Osteoblast (primary cell): ENCODE measurements around the gene SYT17. TPM values are rescaled to one million over a fixed set of nuclear protein-coding genes. Genes with fewer than 3 reads are reported as not detected.

Experiments
- DNase-seq: peaks from one replicate; pipeline ENCODE4 v3.0.0; 2011; ENCODE audit warnings: low spot score, mixed read lengths; ENCODE audit not compliant: insufficient read length; ENCODE audit errors: missing footprints
- H2AFZ ChIP-seq: 2 replicates; pipeline ENCODE4 v1.6.0; 2011; ENCODE audit warnings: mild to moderate bottlenecking, low read length
- H3K27ac ChIP-seq: 2 replicates; pipeline ENCODE4 v1.5.1; 2011; ENCODE audit warnings: mild to moderate bottlenecking, low read depth, low read length, moderate library complexity
- H3K27me3 ChIP-seq: 2 replicates; pipeline ENCODE4 v1.6.0; 2012; ENCODE audit warnings: mild to moderate bottlenecking, control low read depth, inconsistent platforms, low read length, moderate library complexity; ENCODE audit not compliant: insufficient read depth
- H3K36me3 ChIP-seq: 2 replicates; pipeline ENCODE4 v1.5.1; 2011; ENCODE audit warnings: mild to moderate bottlenecking, low read length, control low read depth, moderate library complexity; ENCODE audit not compliant: insufficient read depth
- H3K4me1 ChIP-seq: 2 replicates; pipeline ENCODE4 v1.5.1; 2011; ENCODE audit warnings: mild to moderate bottlenecking, low read length, control low read depth, moderate library complexity; ENCODE audit not compliant: insufficient read depth
- H3K4me2 ChIP-seq: 2 replicates; pipeline ENCODE4 v1.6.0; 2011; ENCODE audit warnings: mild to moderate bottlenecking, low read length; ENCODE audit not compliant: insufficient read depth
- H3K4me3 ChIP-seq: fragments of 200-600 bp; sonication (generic); 3 replicates; pipeline ENCODE4 v1.5.1; 2012; ENCODE audit warnings: mild to moderate bottlenecking, low read length, inconsistent platforms; ENCODE audit not compliant: insufficient read depth
- H3K79me2 ChIP-seq: 2 replicates; pipeline ENCODE4 v1.6.0; 2012; ENCODE audit warnings: mild to moderate bottlenecking, low read length, control low read depth, inconsistent platforms; ENCODE audit not compliant: insufficient read depth
- H3K9me3 ChIP-seq: 2 replicates; pipeline ENCODE4 v1.5.1; 2011; ENCODE audit warnings: low read depth, low read length, control low read depth
- H4K20me1 ChIP-seq: 2 replicates; pipeline ENCODE4 v1.6.0; 2012; ENCODE audit warnings: mild to moderate bottlenecking, low read length, control low read depth; ENCODE audit not compliant: insufficient read depth
- total RNA-seq: library from RNA; depleted of rRNA; stranded (reverse); fragments of >200 nt; gene quantifications from 2 replicates; pipeline ENCODE4 v1.2.3, GENCODE V29; 2012
- TF ChIP-seq, protein P1 (sequence below): IDR thresholded peaks from 2 replicates; pipeline ENCODE4 v1.5.1; 2011; ENCODE audit warnings: mild to moderate bottlenecking, low read depth, low read length, moderate library complexity; ENCODE audit errors: extremely low read depth

SYT17 gene
- total RNA-seq, 1 donor, result under 0.01 TPM

DNA sequence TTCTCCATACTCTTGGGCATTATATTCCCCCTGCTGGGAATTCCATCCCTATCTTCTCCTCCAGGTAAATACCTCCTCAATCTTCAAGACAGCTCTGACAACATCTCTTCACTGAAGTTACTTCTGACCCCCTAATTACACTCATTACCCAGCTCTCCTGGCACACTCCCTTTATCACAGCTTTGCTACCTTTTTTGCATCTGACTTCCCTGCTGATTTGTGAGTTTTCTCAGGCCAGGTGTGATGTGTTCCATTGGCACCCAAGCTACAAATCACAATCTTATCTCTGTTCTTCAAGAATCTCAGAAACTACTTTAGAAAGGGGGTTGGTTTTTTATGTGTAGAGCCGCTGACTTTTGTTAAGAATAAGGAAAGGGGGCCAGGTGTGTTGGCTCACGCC, 131.5 kb downstream of the SYT17 start:
- no peak overlapping the region for H3K4me3 ChIP-seq
- DNase-seq, result no peak
- H3K9me3 ChIP-seq, result no peaks in the 10 kb centered on the region
- no peaks in the 10 kb centered on the region for H3K27me3 ChIP-seq
- no peaks in the 10 kb centered on the region for H3K79me2 ChIP-seq
- H3K4me2 ChIP-seq, result no peak overlapping the region
- no peak overlapping the region for H3K27ac ChIP-seq
- no peaks in the 10 kb centered on the region for H3K36me3 ChIP-seq
- no peaks in the 10 kb centered on the region for H3K4me1 ChIP-seq
- no peak overlapping the region for H2AFZ ChIP-seq
- TF ChIP-seq, protein P1, sequence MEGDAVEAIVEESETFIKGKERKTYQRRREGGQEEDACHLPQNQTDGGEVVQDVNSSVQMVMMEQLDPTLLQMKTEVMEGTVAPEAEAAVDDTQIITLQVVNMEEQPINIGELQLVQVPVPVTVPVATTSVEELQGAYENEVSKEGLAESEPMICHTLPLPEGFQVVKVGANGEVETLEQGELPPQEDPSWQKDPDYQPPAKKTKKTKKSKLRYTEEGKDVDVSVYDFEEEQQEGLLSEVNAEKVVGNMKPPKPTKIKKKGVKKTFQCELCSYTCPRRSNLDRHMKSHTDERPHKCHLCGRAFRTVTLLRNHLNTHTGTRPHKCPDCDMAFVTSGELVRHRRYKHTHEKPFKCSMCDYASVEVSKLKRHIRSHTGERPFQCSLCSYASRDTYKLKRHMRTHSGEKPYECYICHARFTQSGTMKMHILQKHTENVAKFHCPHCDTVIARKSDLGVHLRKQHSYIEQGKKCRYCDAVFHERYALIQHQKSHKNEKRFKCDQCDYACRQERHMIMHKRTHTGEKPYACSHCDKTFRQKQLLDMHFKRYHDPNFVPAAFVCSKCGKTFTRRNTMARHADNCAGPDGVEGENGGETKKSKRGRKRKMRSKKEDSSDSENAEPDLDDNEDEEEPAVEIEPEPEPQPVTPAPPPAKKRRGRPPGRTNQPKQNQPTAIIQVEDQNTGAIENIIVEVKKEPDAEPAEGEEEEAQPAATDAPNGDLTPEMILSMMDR, result no peak
- H4K20me1 ChIP-seq, result no peaks in the 10 kb centered on the region

DNA sequence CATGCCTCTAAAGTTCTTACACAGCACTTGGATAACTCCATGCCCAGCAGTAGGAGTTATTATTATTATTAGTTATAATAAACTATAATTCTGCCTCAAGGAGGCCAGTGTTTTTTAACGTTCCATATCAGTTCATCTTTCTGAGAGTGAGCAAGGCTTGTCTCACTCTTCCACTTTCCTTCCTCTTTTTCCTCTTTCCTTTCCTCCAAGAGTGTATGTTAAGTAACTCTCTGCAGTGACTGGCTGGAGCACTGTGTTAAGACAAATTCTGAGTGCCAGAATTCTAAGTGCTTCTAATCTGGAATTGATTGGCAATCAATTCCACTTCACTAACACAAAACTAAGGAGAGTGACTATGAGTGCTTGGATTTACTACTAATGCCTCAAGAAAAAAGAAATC, 133.9 kb downstream of the SYT17 start:
- Histone ChIP-seq H2AFZ (no peak overlapping the region), H3K36me3 (no peaks in the 10 kb centered on the region), H3K4me3 (no peak overlapping the region), H3K27ac (no peak overlapping the region), H3K4me1 (no peaks in the 10 kb centered on the region), H3K79me2 (no peaks in the 10 kb centered on the region), H3K4me2 (no peak overlapping the region), H3K9me3 (no peaks in the 10 kb centered on the region), H4K20me1 (no peaks in the 10 kb centered on the region), H3K27me3 (no peaks in the 10 kb centered on the region)
- no peak for DNase-seq
- TF ChIP-seq, protein P1, result no peak

GRCh38 chr16:19304750-19305149, 136.7 kb downstream of the SYT17 start:
- no peaks in the 10 kb centered on the region for H3K4me1 ChIP-seq
- no peak overlapping the region for H3K27ac ChIP-seq
- TF ChIP-seq, protein P1, result no peak
- H3K4me3 ChIP-seq, result no peak overlapping the region
- no peak for DNase-seq
- H3K9me3 ChIP-seq, result no peaks in the 10 kb centered on the region
- no peaks in the 10 kb centered on the region for H4K20me1 ChIP-seq
- H3K4me2 ChIP-seq, result no peak overlapping the region
- H3K27me3 ChIP-seq, result no peaks in the 10 kb centered on the region
- H3K79me2 ChIP-seq, result no peaks in the 10 kb centered on the region
- H3K36me3 ChIP-seq, result no peaks in the 10 kb centered on the region
- H2AFZ ChIP-seq, result no peak overlapping the region

GRCh38 chr16:19305443-19305842, 137.4 kb downstream of the SYT17 start:
- TF ChIP-seq, protein P1, result no peak
- no peaks in the 10 kb centered on the region for H3K4me1 ChIP-seq
- no peak overlapping the region for H3K4me2 ChIP-seq
- H2AFZ ChIP-seq, result no peak overlapping the region
- no peaks in the 10 kb centered on the region for H3K9me3 ChIP-seq
- no peak for DNase-seq
- no peaks in the 10 kb centered on the region for H4K20me1 ChIP-seq
- H3K27ac ChIP-seq, result no peak overlapping the region
- H3K79me2 ChIP-seq, result no peaks in the 10 kb centered on the region
- no peaks in the 10 kb centered on the region for H3K27me3 ChIP-seq
- no peak overlapping the region for H3K4me3 ChIP-seq
- no peaks in the 10 kb centered on the region for H3K36me3 ChIP-seq
